H1 (cell line): ENCODE results near the gene MMS19.

Source experiments
- CBX8 ChIP-seq: fragments of 300-800, 300-1000 bp; sonication (generic); IDR thresholded peaks from 2 replicates; pipeline ENCODE4 v1.7.1; 2016; ENCODE audit warnings: low read depth, low read length, borderline replicate concordance
- CEBPB ChIP-seq: IDR thresholded peaks from 2 replicates; pipeline ENCODE4 v1.6.1; 2012; ENCODE audit warnings: low read depth, low read length
- CTCF ChIP-seq, 3 experiments: IDR thresholded peaks; 1 replicate in 2 of 3; 2 replicates in 1 of 3; pipeline versions ENCODE4 v1.5.1 to v1.6.1; 2011; ENCODE audit warnings: low read length in 3 of 3, mild to moderate bottlenecking in 3 of 3, inconsistent platforms in 2 of 3, low read depth in 1 of 3, moderate library complexity in 1 of 3; ENCODE audit not compliant: insufficient read depth in 1 of 3; ENCODE audit errors: control extremely low read depth in 1 of 3
- GTF2F1 ChIP-seq: IDR thresholded peaks from 2 replicates; pipeline ENCODE4 v1.6.1; 2012; ENCODE audit warnings: low read depth, low read length, improper control_type of control experiment, borderline replicate concordance
- POLR2A ChIP-seq, 2 experiments: IDR thresholded peaks; 1 replicate in 1 of 2; 2 replicates in 1 of 2; pipeline ENCODE4 v1.6.1; 2011; ENCODE audit warnings: low read depth in 2 of 2, low read length in 2 of 2, mild to moderate bottlenecking in 2 of 2; ENCODE audit errors: control extremely low read depth in 1 of 2
- RAD21 ChIP-seq, 2 experiments: IDR thresholded peaks in 1 of 2; conservative IDR thresholded peaks in 1 of 2; 2 replicates each; pipeline ENCODE4 v1.6.1; 2011; ENCODE audit warnings: low read depth in 2 of 2, low read length in 2 of 2, improper control_type of control experiment in 1 of 2, inconsistent platforms in 1 of 2, mild to moderate bottlenecking in 1 of 2, moderate library complexity in 1 of 2
- RFX5 ChIP-seq: IDR thresholded peaks from 2 replicates; pipeline ENCODE4 v1.6.1; 2011; ENCODE audit warnings: low read depth, low read length, improper control_type of control experiment, borderline replicate concordance
- SIX5 ChIP-seq: IDR thresholded peaks from 2 replicates; pipeline ENCODE4 v1.6.1; 2011; ENCODE audit warnings: mild to moderate bottlenecking, low read depth, low read length
- SRF ChIP-seq: IDR thresholded peaks from 2 replicates; pipeline ENCODE4 v1.6.1; 2011; ENCODE audit warnings: mild to moderate bottlenecking, low read depth, low read length, moderate library complexity
- SUZ12 ChIP-seq: fragments of 200-600 bp; sonication (generic); IDR thresholded peaks from 2 replicates; pipeline ENCODE4 v1.6.1; 2012; ENCODE audit warnings: mild to moderate bottlenecking, inconsistent platforms, low read length, moderate library complexity, mixed read lengths
- TAF1 ChIP-seq: IDR thresholded peaks from 2 replicates; pipeline ENCODE4 v1.6.1; 2011; ENCODE audit warnings: mild to moderate bottlenecking, low read depth, low read length
- TEAD4 ChIP-seq: IDR thresholded peaks from 2 replicates; pipeline ENCODE4 v1.6.1; 2012; ENCODE audit warnings: low read depth, low read length, inconsistent platforms, mixed read lengths

- no peak for TF ChIP-seq TAF1
- no peak for TF ChIP-seq CTCF (IDR thresholded peaks at IDR 0.05; ENCODE audit: control extremely low read depth in 1 of 3, insufficient read depth in 1 of 3, low read depth in 1 of 3, low read length in 3 of 3)
- TF ChIP-seq RAD21 (IDR thresholded peaks at IDR 0.05 in 1 of 2, conservative IDR thresholded peaks at IDR 0.05 in 1 of 2; ENCODE audit: low read depth in 2 of 2, low read length in 2 of 2): no peak
- TF ChIP-seq CEBPB: no peak
- no peak for TF ChIP-seq SIX5
- TF ChIP-seq SUZ12: no peak
- TF ChIP-seq GTF2F1: no peak
- TF ChIP-seq SRF: no peak
- no peak for TF ChIP-seq POLR2A (IDR thresholded peaks at IDR 0.05; ENCODE audit: control extremely low read depth in 1 of 2, low read depth in 2 of 2, low read length in 2 of 2)
- TF ChIP-seq CBX8: no peak
- no peak for TF ChIP-seq RFX5
- TF ChIP-seq TEAD4: no peak
Measured at GRCh38 chr10:97462309-97462708, 35.9 kb downstream of the MMS19 start.
